IPS-15b (cell line): Measurements from ENCODE around the gene CHRM4.

ENCODE experiments used
- H3K27me3 ChIP-seq: one replicate; pipeline ENCODE4 v1.6.1; 2013; ENCODE audit warnings: low read length; ENCODE audit not compliant: control insufficient read depth, insufficient read depth
- H3K36me3 ChIP-seq: one replicate; pipeline ENCODE4 v1.6.1; 2013; ENCODE audit warnings: low read length; ENCODE audit not compliant: control insufficient read depth, insufficient read depth
- H3K4me1 ChIP-seq: one replicate; pipeline ENCODE4 v1.6.1; 2013; ENCODE audit warnings: mild to moderate bottlenecking, low read length; ENCODE audit not compliant: control insufficient read depth, insufficient read depth
- H3K4me3 ChIP-seq: one replicate; pipeline ENCODE4 v1.5.1; 2013; ENCODE audit warnings: low read depth, low read length
- H3K9ac ChIP-seq: one replicate; pipeline ENCODE4 v1.6.1; 2013; ENCODE audit warnings: low read depth, mild to moderate bottlenecking, low read length
- H3K9me3 ChIP-seq: one replicate; pipeline ENCODE4 v1.6.1; 2013; ENCODE audit warnings: mild to moderate bottlenecking, low read length; ENCODE audit not compliant: control insufficient read depth, insufficient read depth

CHRM4 gene

DNA sequence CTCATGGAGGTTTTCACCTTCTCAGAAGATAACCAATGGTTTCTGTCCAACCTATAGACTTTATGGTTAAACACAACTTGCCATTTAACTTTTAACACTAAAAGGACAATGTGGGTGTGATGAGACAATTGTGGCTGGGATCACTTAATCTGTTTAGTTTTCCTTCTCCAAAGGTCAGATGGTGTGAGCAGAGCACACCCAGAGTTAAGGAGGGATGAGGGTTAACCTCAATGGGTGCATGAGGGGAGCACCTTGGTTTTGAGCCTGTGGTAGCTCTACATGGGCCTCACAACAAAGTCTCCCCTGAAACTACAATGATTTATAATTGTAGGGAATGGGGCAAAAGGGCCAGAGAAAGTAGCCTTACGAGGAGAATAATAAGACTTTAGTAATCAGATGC is 28.9 kb upstream of the CHRM4 start:
- Histone ChIP-seq H3K4me3 (no peak overlapping the region), H3K27me3 (no peaks in the 10 kb centered on the region), H3K9me3 (no peaks in the 10 kb centered on the region), H3K9ac (no peak overlapping the region), H3K36me3 (peaks cover 7% of the 10 kb centered on the region), H3K4me1 (no peaks in the 10 kb centered on the region)

DNA sequence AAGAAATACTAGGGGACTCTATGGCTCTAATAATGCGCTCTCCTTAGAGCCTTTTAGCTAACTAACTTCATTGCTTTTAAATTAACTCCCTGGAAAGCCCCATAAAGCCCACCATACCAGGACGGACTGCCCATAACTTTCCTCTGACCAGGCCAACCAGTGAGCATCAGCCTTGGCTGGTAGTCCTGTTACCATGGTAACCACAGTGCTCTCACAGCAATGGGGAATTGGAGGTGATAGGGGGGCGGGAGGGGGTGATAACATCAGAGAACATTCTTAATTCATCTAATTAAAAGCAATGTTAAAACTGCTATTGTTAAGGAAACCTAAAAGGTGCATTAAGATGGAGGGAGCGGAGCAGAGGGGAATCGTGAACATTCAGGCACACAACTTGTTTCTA is 27.2 kb upstream of the CHRM4 start:
- Histone ChIP-seq H3K36me3 (peaks cover 16% of the 10 kb centered on the region), H3K9ac (no peak overlapping the region), H3K27me3 (no peaks in the 10 kb centered on the region), H3K4me1 (no peaks in the 10 kb centered on the region), H3K4me3 (no peak overlapping the region), H3K9me3 (no peaks in the 10 kb centered on the region)

DNA sequence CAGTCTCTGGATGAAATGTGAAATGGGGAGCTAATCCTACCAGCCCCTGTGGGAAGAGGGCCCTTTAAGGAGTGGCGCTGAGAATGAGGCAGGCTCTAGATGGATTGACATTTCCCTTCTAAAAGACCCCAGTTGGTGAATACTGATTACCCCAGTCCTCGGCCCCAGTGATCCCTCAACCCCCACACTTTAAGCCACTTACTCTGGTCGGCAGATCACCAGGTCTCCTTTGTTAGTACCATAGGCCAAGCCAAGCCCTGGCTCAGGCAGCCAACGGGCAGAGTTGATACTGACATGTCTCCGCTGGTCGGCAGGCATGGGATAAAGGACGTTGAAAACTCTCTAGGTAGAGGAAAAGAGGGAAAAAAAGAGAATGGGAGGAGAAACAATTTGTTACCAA is 26.1 kb upstream of the CHRM4 start:
- Histone ChIP-seq H3K36me3 (peaks cover 16% of the 10 kb centered on the region), H3K4me3 (no peak overlapping the region), H3K9ac (no peak overlapping the region), H3K9me3 (no peaks in the 10 kb centered on the region), H3K4me1 (no peaks in the 10 kb centered on the region), H3K27me3 (no peaks in the 10 kb centered on the region)

DNA sequence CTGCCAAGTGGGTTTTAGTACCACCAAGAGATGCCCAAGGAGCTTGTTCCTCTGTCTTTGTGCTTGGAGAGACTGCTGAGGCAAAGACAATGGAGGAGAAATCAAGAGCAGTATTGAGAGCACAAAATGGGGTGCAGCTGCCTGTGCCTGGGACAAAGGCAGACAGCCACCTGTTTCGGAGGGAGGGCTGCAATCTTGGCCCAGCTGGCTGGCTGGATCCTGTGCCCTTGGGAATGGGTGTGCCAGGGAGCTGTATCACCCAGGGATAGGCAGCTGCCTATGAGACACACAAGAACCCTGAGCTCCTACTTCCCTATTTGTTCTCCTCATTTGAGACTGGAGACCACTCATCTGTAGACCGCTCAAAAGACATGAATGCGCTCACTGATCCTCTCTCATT is 23.3 kb upstream of the CHRM4 start:
- no peak overlapping the region for H3K4me3 ChIP-seq
- peaks cover 11% of the 10 kb centered on the region for H3K36me3 ChIP-seq
- no peaks in the 10 kb centered on the region for H3K27me3 ChIP-seq
- H3K4me1 ChIP-seq, result no peaks in the 10 kb centered on the region
- H3K9me3 ChIP-seq, result no peaks in the 10 kb centered on the region
- H3K9ac ChIP-seq, result no peak overlapping the region

DNA sequence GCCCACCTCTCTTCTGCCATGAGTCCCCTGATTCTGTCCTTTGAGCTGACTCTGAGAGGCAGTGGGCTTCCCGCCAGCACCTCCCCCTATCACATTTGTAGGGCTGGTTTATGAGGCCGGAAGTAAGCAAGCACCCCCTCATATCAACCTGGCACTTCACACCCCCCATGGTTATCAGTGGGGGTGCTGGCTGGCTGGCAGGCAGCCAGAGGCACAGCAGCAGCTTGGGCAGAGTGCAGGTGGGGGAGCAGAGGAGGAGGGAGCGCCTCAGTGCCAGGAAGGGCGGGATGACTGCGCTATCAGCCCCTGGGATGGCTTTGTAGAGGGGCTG is 22.9 kb upstream of the CHRM4 start:
- H3K36me3 ChIP-seq, result peaks cover 16% of the 10 kb centered on the region
- no peaks in the 10 kb centered on the region for H3K4me1 ChIP-seq
- no peak overlapping the region for H3K4me3 ChIP-seq
- no peak overlapping the region for H3K9ac ChIP-seq
- H3K27me3 ChIP-seq, result no peaks in the 10 kb centered on the region
- H3K9me3 ChIP-seq, result no peaks in the 10 kb centered on the region

DNA sequence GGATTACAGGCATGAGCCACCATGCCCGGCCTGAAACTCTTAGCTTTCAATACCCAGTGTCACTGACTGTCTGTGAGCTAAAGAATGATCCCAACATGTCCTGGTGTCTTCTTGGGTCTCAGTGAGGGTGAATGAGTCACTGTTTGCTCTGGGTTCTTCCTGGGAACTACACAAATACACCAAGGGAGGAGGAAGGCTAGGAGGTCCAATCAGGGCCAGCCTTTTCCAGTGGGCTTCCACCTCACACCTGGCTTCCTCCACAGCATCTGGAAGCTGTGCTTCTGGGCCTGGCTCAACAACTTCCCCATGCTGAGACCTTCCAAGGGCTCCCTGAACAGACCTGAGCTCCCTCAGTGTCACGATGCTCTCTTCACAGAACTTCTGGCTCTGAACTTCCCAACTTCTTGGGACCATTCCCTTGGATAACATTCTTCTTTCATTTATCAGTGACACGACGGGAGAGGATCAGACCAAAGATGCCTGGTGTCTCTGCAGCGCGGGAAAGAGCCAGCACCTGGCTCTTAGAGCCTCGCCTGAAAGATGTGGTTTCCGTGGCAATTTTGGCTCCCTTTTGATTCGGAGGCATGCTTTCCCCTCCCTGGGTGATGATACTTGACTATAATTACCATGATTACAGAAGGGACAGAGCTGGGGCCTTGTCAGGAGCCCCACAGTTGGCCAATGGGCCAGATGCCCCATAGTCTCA is 22.3 kb upstream of the CHRM4 start:
- no peaks in the 10 kb centered on the region for H3K27me3 ChIP-seq
- no peak overlapping the region for H3K4me3 ChIP-seq
- H3K9me3 ChIP-seq, result no peaks in the 10 kb centered on the region
- H3K4me1 ChIP-seq, result no peaks in the 10 kb centered on the region
- peaks cover 18% of the 10 kb centered on the region for H3K36me3 ChIP-seq
- H3K9ac ChIP-seq, result no peak overlapping the region

DNA sequence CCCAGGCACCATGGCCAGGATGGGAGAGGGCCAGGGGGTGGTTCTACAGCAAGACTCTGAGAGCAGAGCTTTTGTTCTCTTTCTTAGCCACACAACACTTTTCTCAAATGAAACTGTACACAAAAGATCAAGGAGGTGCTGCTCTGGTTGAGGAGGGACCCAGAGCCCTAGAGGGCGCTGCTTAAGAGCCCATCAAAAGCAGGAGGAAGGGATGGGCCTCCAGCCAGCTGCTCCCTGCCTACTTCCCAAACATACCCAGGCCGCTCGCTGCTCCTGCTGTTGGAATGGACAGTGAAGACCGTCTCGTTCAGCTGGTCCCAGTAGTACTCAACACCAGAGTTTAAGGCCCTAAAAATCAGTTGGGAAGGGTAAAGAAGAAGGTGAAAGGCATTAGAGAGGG is 18.4 kb upstream of the CHRM4 start:
- Histone ChIP-seq H3K9me3 (no peaks in the 10 kb centered on the region), H3K27me3 (no peaks in the 10 kb centered on the region), H3K4me3 (no peak overlapping the region), H3K4me1 (no peaks in the 10 kb centered on the region), H3K9ac (no peak overlapping the region), H3K36me3 (peaks cover 35% of the 10 kb centered on the region)

DNA sequence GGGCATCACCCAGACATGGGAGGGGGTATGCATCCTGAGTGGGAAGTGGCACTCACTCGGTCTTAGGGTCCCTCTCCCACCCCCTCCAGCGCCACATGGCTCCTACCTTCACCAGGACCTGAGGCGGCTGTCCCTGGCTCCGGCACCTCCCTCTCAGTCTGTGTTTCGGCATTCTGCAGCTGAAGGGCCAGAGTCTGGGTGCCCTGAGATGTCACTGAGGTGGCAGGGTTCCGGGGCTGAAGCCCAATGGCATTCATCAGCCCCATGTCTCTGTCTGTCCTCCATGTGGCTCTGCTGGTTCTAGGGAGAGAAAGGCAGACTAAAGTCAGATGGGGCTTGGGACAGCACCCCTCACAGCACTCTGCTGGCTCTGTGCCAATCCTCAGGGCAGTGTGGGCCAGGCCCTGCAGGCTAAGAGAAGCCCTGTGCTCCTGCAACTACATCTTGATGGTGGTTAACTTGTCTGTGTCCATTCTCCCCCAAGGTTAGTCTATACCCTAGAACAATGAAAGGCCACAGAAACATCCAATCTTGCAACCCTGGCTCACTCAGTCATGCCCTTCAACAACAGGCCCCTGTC is 16.9 kb upstream of the CHRM4 start:
- Histone ChIP-seq H3K36me3 (peaks cover 28% of the 10 kb centered on the region), H3K9ac (no peak overlapping the region), H3K4me3 (no peak overlapping the region), H3K4me1 (no peaks in the 10 kb centered on the region), H3K9me3 (no peaks in the 10 kb centered on the region), H3K27me3 (no peaks in the 10 kb centered on the region)

DNA sequence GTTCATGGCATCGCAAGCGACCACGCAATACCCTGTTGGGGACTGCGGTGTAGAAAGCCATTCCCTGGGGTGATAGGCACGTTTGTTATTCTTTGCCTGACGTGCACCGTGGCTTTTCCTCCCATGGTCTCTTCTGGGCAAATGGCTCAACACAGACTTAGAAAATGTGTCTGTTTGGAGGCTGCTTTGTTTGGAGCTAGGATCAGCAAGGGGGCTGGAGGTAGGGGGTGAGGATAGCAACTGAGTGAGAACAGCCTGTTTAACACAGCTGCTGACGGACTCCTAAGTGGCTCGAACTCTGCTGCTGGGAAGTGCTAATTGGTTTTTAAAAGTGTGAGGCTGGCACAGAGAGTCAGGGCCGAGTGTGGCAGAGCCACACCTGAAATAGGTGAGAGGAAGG is 16.1 kb upstream of the CHRM4 start:
- Histone ChIP-seq H3K36me3 (peaks cover 30% of the 10 kb centered on the region), H3K9ac (no peak overlapping the region), H3K4me3 (no peak overlapping the region), H3K9me3 (no peaks in the 10 kb centered on the region), H3K27me3 (no peaks in the 10 kb centered on the region), H3K4me1 (no peaks in the 10 kb centered on the region)

DNA sequence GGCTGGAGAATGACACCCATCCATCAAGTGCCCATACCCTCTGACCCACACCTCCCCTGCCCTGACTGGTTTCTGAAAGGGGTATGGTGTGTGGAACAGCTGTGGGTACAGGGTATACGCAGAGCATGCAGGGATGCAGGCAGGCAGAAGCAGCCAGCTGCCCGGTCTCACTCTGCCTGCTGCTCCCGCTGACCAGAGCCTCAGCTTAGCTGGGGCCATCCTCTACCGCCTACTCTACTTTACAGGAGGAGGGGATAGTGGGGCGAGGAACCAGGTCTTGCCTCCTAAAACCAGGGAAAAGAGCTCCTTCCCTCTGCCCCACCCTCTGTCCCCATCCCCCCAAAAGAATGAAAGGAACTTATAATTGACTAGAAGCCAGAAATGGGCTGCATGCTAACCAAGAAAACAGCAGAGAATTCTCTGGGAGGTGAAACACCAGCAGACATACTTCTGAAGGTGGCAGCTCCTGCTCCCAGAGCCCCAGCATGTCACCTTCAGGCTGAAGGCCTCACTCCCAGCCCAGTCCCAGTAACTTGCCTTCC is 13.0 kb upstream of the CHRM4 start:
- H3K27me3 ChIP-seq, result no peaks in the 10 kb centered on the region
- no peaks in the 10 kb centered on the region for H3K4me1 ChIP-seq
- H3K9ac ChIP-seq, result no peak overlapping the region
- H3K4me3 ChIP-seq, result no peak overlapping the region
- H3K9me3 ChIP-seq, result no peaks in the 10 kb centered on the region
- H3K36me3 ChIP-seq, result peaks cover 32% of the 10 kb centered on the region

DNA sequence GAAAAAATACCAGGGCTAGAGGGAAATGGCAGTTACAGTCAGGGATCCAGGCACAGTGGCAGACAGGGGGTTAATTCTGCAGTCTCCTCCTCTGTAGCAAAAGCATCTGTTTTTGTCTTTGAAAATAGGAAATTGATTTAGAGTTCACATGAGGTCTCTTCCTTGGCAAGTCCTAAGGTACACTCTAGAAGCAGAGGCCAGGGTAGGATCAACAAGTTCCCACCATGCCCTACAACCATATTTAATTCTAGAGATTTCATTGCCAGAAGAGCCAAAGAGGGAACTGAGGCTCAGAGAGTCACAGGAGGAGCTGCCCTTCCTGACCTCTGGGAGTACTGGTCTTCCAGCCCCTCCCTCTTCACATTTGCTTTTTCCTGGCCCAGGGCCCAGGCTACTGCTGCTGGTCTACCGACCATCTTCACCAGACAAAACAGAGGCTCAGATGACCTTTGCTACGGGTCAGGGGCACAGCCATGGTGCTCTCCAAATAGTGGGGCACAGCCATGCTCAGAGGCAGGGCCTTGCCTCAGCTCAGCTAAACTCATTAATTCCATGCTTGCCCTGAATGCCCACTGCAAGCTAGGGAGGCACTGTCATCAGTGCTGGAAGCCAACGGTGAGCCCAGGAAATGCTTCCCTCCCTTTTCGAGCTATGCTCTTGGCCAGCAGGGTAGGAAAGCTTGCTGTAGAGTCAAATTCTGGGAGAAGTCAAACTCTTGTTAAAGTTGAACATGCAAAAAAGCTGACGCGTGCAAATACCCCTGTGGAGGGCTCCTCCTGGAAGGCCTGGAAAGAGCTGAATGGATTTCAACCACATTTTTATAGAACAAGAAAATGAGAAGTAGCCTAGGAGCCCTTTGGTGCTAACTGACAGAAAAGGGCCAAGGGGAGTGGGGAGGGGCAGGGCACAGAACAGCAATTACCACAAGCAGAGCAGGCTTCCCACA is 11.7 kb upstream of the CHRM4 start:
- no peaks in the 10 kb centered on the region for H3K9me3 ChIP-seq
- H3K36me3 ChIP-seq, result peaks cover 25% of the 10 kb centered on the region
- H3K9ac ChIP-seq, result no peak overlapping the region
- H3K4me1 ChIP-seq, result no peaks in the 10 kb centered on the region
- no peak overlapping the region for H3K4me3 ChIP-seq
- no peaks in the 10 kb centered on the region for H3K27me3 ChIP-seq
